Caco-2 (cell line): ENCODE data around the gene SLC35G3. TPM values are rescaled to one million over a fixed set of nuclear protein-coding genes. Genes with fewer than 3 reads are reported as not detected.

ENCODE experiments used
- BruUV-seq: library from RNA; stranded (reverse); fragments of 400-500 nt; replicated peaks from 2 replicates; lab custom pipeline; 2021; lab: Mats Ljungman, UMichigan
- CTCF ChIA-PET: fragments of 300-600 bp; sonication (Branson Sonifier 250); formaldehyde crosslinking; loops from one replicate; lab custom pipeline; 2022; ENCODE audit warnings: antibody characterized with exemption; lab: Charles Lee
- POLR2A ChIA-PET: fragments of 300-600 bp; sonication (Branson Sonifier 250); formaldehyde crosslinking; loops from one replicate; lab custom pipeline; 2022; ENCODE audit warnings: antibody characterized with exemption; lab: Charles Lee
- DNase-seq, 2 experiments: peaks; one replicate each; pipeline versions ENCODE4 v3.0.0 to v3.0.0-alpha.2; 2020 to 2022
- H3K27me3 ChIP-seq: replicated peaks from 2 replicates; pipeline ENCODE4 v1.6.0; 2011; ENCODE audit warnings: low read length; ENCODE audit not compliant: control insufficient read depth, insufficient read depth
- H3K36me3 ChIP-seq: 2 replicates; pipeline ENCODE4 v1.5.1; 2011; ENCODE audit warnings: low read length; ENCODE audit not compliant: control insufficient read depth, insufficient read depth
- H3K4me1 ChIP-seq: fragments of 250-450 bp; sonication (Bioruptor Pico); 2 replicates; pipeline ENCODE4 v1.5.1; 2020; ENCODE audit warnings: mild to moderate bottlenecking
- H3K4me3 ChIP-seq: 2 replicates; pipeline ENCODE4 v1.5.1; 2011; ENCODE audit warnings: low read depth, mild to moderate bottlenecking, control low read depth, low read length
- H3K9me3 ChIP-seq: fragments of 250-450 bp; sonication (Bioruptor Pico); 2 replicates; pipeline ENCODE4 v1.5.1; 2020; ENCODE audit warnings: mild to moderate bottlenecking, moderate library complexity
- H3K27ac Mint-ChIP-seq: one replicate; pipeline ENCODE4 v1.8.0; 2022; ENCODE audit warnings: mixed read lengths; ENCODE audit not compliant: unreplicated experiment
- H3K27me3 Mint-ChIP-seq: one replicate; pipeline ENCODE4 v1.8.0; 2022; ENCODE audit warnings: mixed read lengths; ENCODE audit not compliant: insufficient read depth, unreplicated experiment
- H3K36me3 Mint-ChIP-seq: one replicate; pipeline ENCODE4 v1.8.0; 2022; ENCODE audit warnings: mild to moderate bottlenecking, mixed read lengths; ENCODE audit not compliant: insufficient read depth, unreplicated experiment
- H3K4me1 Mint-ChIP-seq: one replicate; pipeline ENCODE4 v1.8.0; 2022; ENCODE audit warnings: low read depth, mixed read lengths; ENCODE audit not compliant: unreplicated experiment
- H3K4me3 Mint-ChIP-seq: one replicate; pipeline ENCODE4 v1.8.0; 2022; ENCODE audit warnings: mild to moderate bottlenecking, moderate library complexity, mixed read lengths; ENCODE audit not compliant: unreplicated experiment
- H3K9me3 Mint-ChIP-seq: one replicate; pipeline ENCODE4 v1.8.0; 2022; ENCODE audit warnings: mixed read lengths; ENCODE audit not compliant: unreplicated experiment
- CTCF ChIP-seq, 2 experiments: fragments of 200-600 bp in 1 of 2; IDR thresholded peaks; 1 replicate in 1 of 2; 2 replicates in 1 of 2; pipeline versions ENCODE4 v1.5.1 to v1.8.0; 2011 to 2022; ENCODE audit warnings: antibody characterized with exemption in 1 of 2, control low read depth in 1 of 2, inconsistent platforms in 1 of 2, low read depth in 1 of 2, low read length in 1 of 2, mild to moderate bottlenecking in 1 of 2, moderate library complexity in 1 of 2; ENCODE audit not compliant: insufficient read depth in 1 of 2, severe bottlenecking in 1 of 2, unreplicated experiment in 1 of 2
- intact Hi-C: fragments of 100-400 bp; cut with micrococcal nuclease; formaldehyde crosslinking; loops from one replicate; pipeline ENCODE4 v1.10.0; 2022; ENCODE audit not compliant: unreplicated experiment
- total RNA-seq: library from RNA; stranded (reverse); gene quantifications from 2 replicates; pipeline ENCODE4 v1.2.3, GENCODE V29; 2022

The SLC35G3 gene
- total RNA-seq, 1 experiment from 2014 or later, result not detected

- no peak overlapping the region for H3K4me3 ChIP-seq
- no peaks in the 10 kb centered on the region for H3K4me1 ChIP-seq
- ChIA-PET POLR2A (no interaction called here), CTCF (no interaction called here)
- no TSS peak for BruUV-seq
- Mint-ChIP-seq H3K27ac (no peak overlapping the region), H3K27me3 (peaks cover 11% of the 10 kb centered on the region), H3K9me3 (peaks cover 17% of the 10 kb centered on the region), H3K4me1 (no peaks in the 10 kb centered on the region), H3K36me3 (no peaks in the 10 kb centered on the region), H3K4me3 (no peak overlapping the region)
- H3K27me3 ChIP-seq, result no peaks in the 10 kb centered on the region
- no peaks in the 10 kb centered on the region; the same call in 1 of the 2 replicates for H3K36me3 ChIP-seq
- no peak for DNase-seq
- intact Hi-C loops, result no loop called here
- no peak for TF ChIP-seq CTCF (IDR thresholded peaks at IDR 0.05; ENCODE audit: insufficient read depth in 1 of 2, low read depth in 1 of 2, low read length in 1 of 2, severe bottlenecking in 1 of 2, unreplicated experiment in 1 of 2)
- 0 out of 2 replicates have a peak, but pooled peaks cover under 1% of the 10 kb centered on the region for H3K9me3 ChIP-seq
These were observed 33.4 kb upstream of the SLC35G3 start for GRCh38 chr17:35227546-35227945.

- BruUV-seq, result no TSS peak
- H3K36me3 Mint-ChIP-seq, result no peaks in the 10 kb centered on the region
- H3K27ac Mint-ChIP-seq, result no peak overlapping the region
- no peak for DNase-seq
- Histone ChIP-seq H3K4me3 (no peak overlapping the region), H3K4me1 (no peaks in the 10 kb centered on the region), H3K27me3 (no peaks in the 10 kb centered on the region), H3K36me3 (no peaks in the 10 kb centered on the region; the same call in 1 of the 2 replicates), H3K9me3 (peaks cover 14% of the 10 kb centered on the region; the same call in 1 of the 2 replicates)
- POLR2A ChIA-PET, result no interaction called here
- no peak overlapping the region for H3K4me3 Mint-ChIP-seq
- H3K27me3 Mint-ChIP-seq, result peaks cover 7% of the 10 kb centered on the region
- CTCF ChIA-PET, result no interaction called here
- no peak for TF ChIP-seq CTCF (IDR thresholded peaks at IDR 0.05; ENCODE audit: insufficient read depth in 1 of 2, low read depth in 1 of 2, low read length in 1 of 2, severe bottlenecking in 1 of 2, unreplicated experiment in 1 of 2)
- H3K4me1 Mint-ChIP-seq, result no peaks in the 10 kb centered on the region
- intact Hi-C loops, result no loop called here
- peaks cover 19% of the 10 kb centered on the region for H3K9me3 Mint-ChIP-seq
These were observed 30.2 kb upstream of the SLC35G3 start for GRCh38 chr17:35224436-35224835.

GRCh38 chr17:35222452-35222851, 28.3 kb upstream of the SLC35G3 start:
- BruUV-seq, result no TSS peak

More at GRCh38 chr17:35222452-35222851, 28.3 kb upstream of the SLC35G3 start:
- H3K9me3 Mint-ChIP-seq, result peaks cover 19% of the 10 kb centered on the region
- Histone ChIP-seq H3K4me1 (no peaks in the 10 kb centered on the region), H3K36me3 (no peaks in the 10 kb centered on the region), H3K4me3 (no peak overlapping the region), H3K27me3 (no peaks in the 10 kb centered on the region), H3K9me3 (peaks cover 14% of the 10 kb centered on the region; the same call in 1 of the 2 replicates)
- no peak overlapping the region for H3K27ac Mint-ChIP-seq
- H3K36me3 Mint-ChIP-seq, result no peaks in the 10 kb centered on the region
- POLR2A ChIA-PET, result no interaction called here
- intact Hi-C loops, result no loop called here
- H3K4me1 Mint-ChIP-seq, result no peaks in the 10 kb centered on the region
- H3K27me3 Mint-ChIP-seq, result peaks cover 4% of the 10 kb centered on the region
- no peak for TF ChIP-seq CTCF (IDR thresholded peaks at IDR 0.05; ENCODE audit: insufficient read depth in 1 of 2, low read depth in 1 of 2, low read length in 1 of 2, severe bottlenecking in 1 of 2, unreplicated experiment in 1 of 2)
- DNase-seq, result no peak
- CTCF ChIA-PET, result no interaction called here
- H3K4me3 Mint-ChIP-seq, result no peak overlapping the region
